Esophagus squamous epithelium (tissue), 5 donors: ENCODE data around the gene GRIK3. TPM values are rescaled to one million over a fixed set of nuclear protein-coding genes. Genes with fewer than 3 reads are reported as not detected.

ENCODE experiments used
- DNase-seq: peaks from one replicate; lab custom pipeline; 2025; lab: John Stamatoyannopoulos, UW
- H3K27ac ChIP-seq, 4 donors: fragments of 200-600 bp; sonication (generic); one replicate each; pipeline ENCODE4 v1.5.1; 2016 to 2019; ENCODE audit warnings: mild to moderate bottlenecking in 1 of 4
- H3K27me3 ChIP-seq, 4 donors: fragments of 200-600 bp; sonication (generic); 1 replicate in 3 of 4; 2 replicates in 1 of 4; pipeline versions ENCODE4 v1.5.1 to v1.6.0; 2017 to 2021; ENCODE audit warnings: antibody characterized with exemption in 1 of 4
- H3K36me3 ChIP-seq, 3 donors: fragments of 200-600 bp; sonication (generic); one replicate each; pipeline ENCODE4 v1.5.1; 2016 to 2019
- H3K4me1 ChIP-seq, 3 donors: fragments of 200-600 bp; sonication (generic); one replicate each; pipeline ENCODE4 v1.5.1; 2017 to 2019
- H3K4me3 ChIP-seq, 4 donors: fragments of 200-600 bp; sonication (generic); 1 replicate in 3 of 4; 2 replicates in 1 of 4; pipeline ENCODE4 v1.5.1; 2016 to 2019; ENCODE audit warnings: mild to moderate bottlenecking in 2 of 4, moderate library complexity in 1 of 4
- H3K9me3 ChIP-seq, 3 donors: fragments of 200-600 bp; sonication (generic); one replicate each; pipeline ENCODE4 v1.5.1; 2016 to 2019
- CTCF ChIP-seq, 6 experiments: fragments of 450-650 bp in 4 of 6; fragments of 200-600 bp in 2 of 6; sonication (generic) in 2 of 6; IDR thresholded peaks; one replicate each; pipeline ENCODE4 v1.5.1; 2016 to 2019; ENCODE audit warnings: antibody characterized with exemption in 6 of 6, mild to moderate bottlenecking in 4 of 6, moderate library complexity in 4 of 6
- POLR2A ChIP-seq, 4 donors: fragments of 450-650 bp; IDR thresholded peaks; one replicate each; pipeline ENCODE4 v1.6.1; 2017; ENCODE audit warnings: antibody characterized with exemption in 4 of 4, mild to moderate bottlenecking in 4 of 4, moderate library complexity in 3 of 4
- WGBS, 2 donors: methylation state at CpG; one replicate each; pipeline ENCODE4 v1.1.5; 2018; 5-methylcytosine and 5-hydroxymethylcytosine counted together
- intact Hi-C: fragments of 100-400 bp; cut with DNase I; formaldehyde crosslinking; loops from one replicate; pipeline ENCODE4 v1.15.0; 2022
- total RNA-seq, 4 donors: library from RNA; depleted of rRNA; stranded (reverse); fragments of >200 nt; gene quantifications; one replicate each; pipeline ENCODE4 v1.1.0, GENCODE V29; 2016
- donor health status: DM: yes; HTN: yes; CAD: no.

The GRIK3 gene
- total RNA-seq, 4 donors from 2014 or later: 0.11 to 0.38 (median 0.21) TPM; not detected in 1

- intact Hi-C loops: no loop called here
- no peaks in the 10 kb centered on the region for H3K4me1 ChIP-seq
- DNase-seq: no peak
- H3K27ac ChIP-seq: no peak overlapping the region
- H3K36me3 ChIP-seq: no peaks in the 10 kb centered on the region
- no peaks in the 10 kb centered on the region for H3K9me3 ChIP-seq
- TF ChIP-seq CTCF (IDR thresholded peaks at IDR 0.05) (no peak), POLR2A (IDR thresholded peaks at IDR 0.05) (no peak)
- peaks cover 0 to 66% (median 0%) of the 10 kb centered on the region in 4 donors for H3K27me3 ChIP-seq
- H3K4me3 ChIP-seq: no peak overlapping the region
These were observed 244.8 kb downstream of the GRIK3 start for GRCh38 chr1:36789535-36789934.

- no peak overlapping the region for H3K4me3 ChIP-seq
- TF ChIP-seq CTCF (IDR thresholded peaks at IDR 0.05): no peak
- TF ChIP-seq POLR2A (IDR thresholded peaks at IDR 0.05): no peak
- H3K27me3 ChIP-seq: peaks cover 0 to 80% (median 0%) of the 10 kb centered on the region in 4 donors
- H3K27ac ChIP-seq: no peak overlapping the region
- no peak for DNase-seq
- no peaks in the 10 kb centered on the region for H3K4me1 ChIP-seq
- H3K36me3 ChIP-seq: no peaks in the 10 kb centered on the region
- 56 to 67% methylated on average over 5 to 6 of the region's 12 CpGs for WGBS, 2 donors
- intact Hi-C loops: no loop called here
- H3K9me3 ChIP-seq: no peaks in the 10 kb centered on the region
These were observed 246.9 kb downstream of the GRIK3 start for GRCh38 chr1:36787312-36787913.

- 50 to 100% methylated on average over 1 to 3 of the region's 5 CpGs for WGBS, 2 donors
- Histone ChIP-seq H3K4me1 (no peaks in the 10 kb centered on the region), H3K9me3 (no peaks in the 10 kb centered on the region), H3K4me3 (no peak overlapping the region), H3K36me3 (no peaks in the 10 kb centered on the region), H3K27ac (no peak overlapping the region), H3K27me3 (peaks cover 0 to 85% (median 0%) of the 10 kb centered on the region in 4 donors)
- DNase-seq: no peak
- TF ChIP-seq POLR2A (IDR thresholded peaks at IDR 0.05): no peak
- no peak for TF ChIP-seq CTCF (IDR thresholded peaks at IDR 0.05)
- intact Hi-C loops: no loop called here
These were observed 247.9 kb downstream of the GRIK3 start for GRCh38 chr1:36786425-36786824.

- Histone ChIP-seq H3K27ac (no peak overlapping the region), H3K4me3 (no peak overlapping the region), H3K4me1 (no peaks in the 10 kb centered on the region), H3K36me3 (no peaks in the 10 kb centered on the region), H3K9me3 (no peaks in the 10 kb centered on the region), H3K27me3 (peaks cover 0 to 79% (median 0%) of the 10 kb centered on the region in 4 donors)
- WGBS, 2 donors: 56 to 62% methylated on average over 9 of the region's 9 CpGs
- DNase-seq: no peak
- TF ChIP-seq CTCF (IDR thresholded peaks at IDR 0.05) (no peak), POLR2A (IDR thresholded peaks at IDR 0.05) (no peak)
- intact Hi-C loops: no loop called here
These were observed 250.0 kb downstream of the GRIK3 start for GRCh38 chr1:36784147-36784859.

- DNase-seq: no peak
- H3K36me3 ChIP-seq: no peaks in the 10 kb centered on the region
- intact Hi-C loops: no loop called here
- H3K4me3 ChIP-seq: no peak overlapping the region
- peaks cover 0 to 77% (median 0%) of the 10 kb centered on the region in 4 donors for H3K27me3 ChIP-seq
- no peak overlapping the region for H3K27ac ChIP-seq
- 67 to 74% methylated on average over 1 to 3 of the region's 3 CpGs for WGBS, 2 donors
- no peaks in the 10 kb centered on the region for H3K4me1 ChIP-seq
- H3K9me3 ChIP-seq: no peaks in the 10 kb centered on the region
- TF ChIP-seq POLR2A (IDR thresholded peaks at IDR 0.05): no peak
- TF ChIP-seq CTCF (IDR thresholded peaks at IDR 0.05): no peak
These were observed 250.8 kb downstream of the GRIK3 start for GRCh38 chr1:36783475-36783874.
